BLaER1 treated with 17β-estradiol and CSF1 and Interleukin-3, amounts not matched to agents 10 nM and 100 nM (cell line): ENCODE measurements around the gene SPOP.

Source experiments
- H3K27ac ChIP-seq, 11 experiments: shearing (Covaris generic); formaldehyde crosslinking; 2 replicates each; pipeline ENCODE4 v1.8.1; 2022
- H3K27me3 ChIP-seq, 11 experiments: shearing (Covaris generic); formaldehyde crosslinking; 2 replicates each; pipeline ENCODE4 v1.8.1; 2022
- H3K36me3 ChIP-seq, 11 experiments: shearing (Covaris generic); formaldehyde crosslinking; 2 replicates each; pipeline ENCODE4 v1.8.1; 2022
- H3K4me1 ChIP-seq, 10 experiments: shearing (Covaris generic); formaldehyde crosslinking; 2 replicates each; pipeline ENCODE4 v1.8.1; 2022
- H3K4me2 ChIP-seq, 11 experiments: shearing (Covaris generic); formaldehyde crosslinking; 2 replicates each; pipeline ENCODE4 v1.8.1; 2022
- H3K4me3 ChIP-seq, 10 experiments: shearing (Covaris generic); formaldehyde crosslinking; 2 replicates each; pipeline ENCODE4 v1.8.1; 2022
- H3K9ac ChIP-seq, 11 experiments: shearing (Covaris generic); formaldehyde crosslinking; 2 replicates each; pipeline ENCODE4 v1.8.1; 2022
- H3K9me3 ChIP-seq, 11 experiments: shearing (Covaris generic); formaldehyde crosslinking; replicated peaks in 1 of 11; 2 replicates each; pipeline ENCODE4 v1.8.1; 2022
- H4K20me1 ChIP-seq, 11 experiments: shearing (Covaris generic); formaldehyde crosslinking; 2 replicates each; pipeline ENCODE4 v1.8.1; 2022
- Cebpa-rat ChIP-seq, 11 experiments: shearing (Covaris generic); IDR thresholded peaks; 2 replicates each; pipeline ENCODE4 v1.8.1; 2022

The SPOP gene

GRCh38 chr17:49637739-49638138 lies 40.2 kb downstream of the SPOP start:
- H3K9me3 ChIP-seq, result peaks cover 6 to 27% (median 17%) of the 10 kb centered on the region in 11 experiments; a peak in 21 of 22 replicates
- peaks cover 16 to 82% (median 33%) of the 10 kb centered on the region in 11 experiments; a peak in 16 of 22 replicates for H4K20me1 ChIP-seq
- H3K27me3 ChIP-seq, result no peaks in the 10 kb centered on the region
- no peak overlapping the region for H3K4me3 ChIP-seq
- H3K4me1 ChIP-seq, result peaks cover 0 to 38% (median 10%) of the 10 kb centered on the region in 10 experiments; a peak in 9 of 20 replicates
- H3K27ac ChIP-seq, result no peak overlapping the region
- no peak overlapping the region for H3K4me2 ChIP-seq
- no peak for TF ChIP-seq Cebpa-rat (IDR thresholded peaks at IDR 0.05)
- peaks cover 18 to 53% (median 27%) of the 10 kb centered on the region in 11 experiments for H3K36me3 ChIP-seq
- H3K9ac ChIP-seq, result no peak overlapping the region

GRCh38 chr17:49637050-49637449 lies 40.8 kb downstream of the SPOP start:
- no peak overlapping the region for H3K27ac ChIP-seq
- TF ChIP-seq Cebpa-rat (IDR thresholded peaks at IDR 0.05), result no peak
- peaks cover 18 to 48% (median 27%) of the 10 kb centered on the region in 11 experiments for H3K36me3 ChIP-seq
- H4K20me1 ChIP-seq, result peaks cover 16 to 82% (median 32%) of the 10 kb centered on the region in 11 experiments; a peak in 16 of 22 replicates
- H3K9ac ChIP-seq, result no peak overlapping the region
- H3K4me2 ChIP-seq, result no peak overlapping the region
- H3K4me1 ChIP-seq, result peaks cover 0 to 38% (median 10%) of the 10 kb centered on the region in 10 experiments; a peak in 9 of 20 replicates
- H3K27me3 ChIP-seq, result no peaks in the 10 kb centered on the region
- peaks cover 6 to 27% (median 17%) of the 10 kb centered on the region in 11 experiments; a peak in 21 of 22 replicates for H3K9me3 ChIP-seq
- no peak overlapping the region for H3K4me3 ChIP-seq

- Histone ChIP-seq H3K27ac (no peak overlapping the region), H3K4me2 (peak overlapping the region in 3 of 11 experiments; percentile 47 to 59 (median 56); a peak in 5 of 22 replicates), H3K9me3 (peaks cover 6 to 18% (median 16%) of the 10 kb centered on the region in 11 experiments; a peak in 21 of 22 replicates), H3K4me3 (no peak overlapping the region), H3K4me1 (peaks cover 0 to 38% (median 10%) of the 10 kb centered on the region in 10 experiments; a peak in 9 of 20 replicates), H3K27me3 (no peaks in the 10 kb centered on the region), H3K9ac (peak overlapping the region in 1 of 11 experiments; percentile 11; a peak in 1 of 22 replicates), H3K36me3 (peaks cover 14 to 31% (median 22%) of the 10 kb centered on the region in 11 experiments), H4K20me1 (peaks cover 20 to 89% (median 42%) of the 10 kb centered on the region in 11 experiments; a peak in 16 of 22 replicates)
- no peak for TF ChIP-seq Cebpa-rat (IDR thresholded peaks at IDR 0.05)
These were observed 42.8 kb downstream of the SPOP start for GRCh38 chr17:49635121-49635520.

- peak overlapping the region in 3 of 11 experiments; percentile 47 to 59 (median 56); a peak in 5 of 22 replicates for H3K4me2 ChIP-seq
- H3K9me3 ChIP-seq, result peaks cover under 1 to 11% (median 10%) of the 10 kb centered on the region in 11 experiments; a peak in 17 of 22 replicates
- no peak overlapping the region for H3K27ac ChIP-seq
- TF ChIP-seq Cebpa-rat (IDR thresholded peaks at IDR 0.05), result no peak
- peaks cover 0 to 38% (median 10%) of the 10 kb centered on the region in 10 experiments; a peak in 9 of 20 replicates for H3K4me1 ChIP-seq
- H4K20me1 ChIP-seq, result peaks cover 20 to 95% (median 45%) of the 10 kb centered on the region in 11 experiments; a peak in 16 of 22 replicates
- no peak overlapping the region for H3K4me3 ChIP-seq
- H3K36me3 ChIP-seq, result peaks cover 8 to 25% (median 16%) of the 10 kb centered on the region in 11 experiments; a peak in 20 of 22 replicates
- no peaks in the 10 kb centered on the region for H3K27me3 ChIP-seq
- H3K9ac ChIP-seq, result no peak overlapping the region
These were observed 43.4 kb downstream of the SPOP start for GRCh38 chr17:49634485-49634860.

- Histone ChIP-seq H3K27me3 (no peaks in the 10 kb centered on the region), H3K4me1 (peaks cover 0 to 38% (median 10%) of the 10 kb centered on the region in 10 experiments; a peak in 9 of 20 replicates), H3K4me2 (peak overlapping the region in 3 of 11 experiments; percentile 3 to 56 (median 47); a peak in 3 of 22 replicates), H3K36me3 (peaks cover 4 to 21% (median 10%) of the 10 kb centered on the region in 11 experiments; a peak in 19 of 22 replicates), H3K4me3 (no peak overlapping the region), H3K27ac (no peak overlapping the region), H3K9me3 (peaks cover 0 to 6% (median 4%) of the 10 kb centered on the region in 11 experiments; a peak in 14 of 22 replicates), H3K9ac (no peak overlapping the region), H4K20me1 (peaks cover 22 to 97% (median 47%) of the 10 kb centered on the region in 11 experiments; a peak in 18 of 22 replicates)
- no peak for TF ChIP-seq Cebpa-rat (IDR thresholded peaks at IDR 0.05)
These were observed 44.0 kb downstream of the SPOP start for GRCh38 chr17:49633762-49634484.

GRCh38 chr17:49633250-49633649 lies 44.6 kb downstream of the SPOP start:
- Histone ChIP-seq H3K4me3 (no peak overlapping the region), H3K4me1 (peaks cover 0 to 38% (median 10%) of the 10 kb centered on the region in 10 experiments; a peak in 9 of 20 replicates), H3K9ac (no peak overlapping the region), H4K20me1 (peaks cover 25 to 97% (median 54%) of the 10 kb centered on the region in 11 experiments; a peak in 18 of 22 replicates), H3K9me3 (no peaks in the 10 kb centered on the region), H3K36me3 (peaks cover 0 to 16% (median 6%) of the 10 kb centered on the region in 11 experiments; a peak in 9 of 22 replicates), H3K27me3 (no peaks in the 10 kb centered on the region), H3K27ac (no peak overlapping the region), H3K4me2 (0 out of 22 replicates have a peak overlapping the region, but pooled peaks of 2 of the 11 experiments have one; percentile 3 to 56)
- no peak for TF ChIP-seq Cebpa-rat (IDR thresholded peaks at IDR 0.05)

- H3K27me3 ChIP-seq, result no peaks in the 10 kb centered on the region
- H4K20me1 ChIP-seq, result peaks cover 20 to 97% (median 55%) of the 10 kb centered on the region in 11 experiments; a peak in 18 of 22 replicates
- TF ChIP-seq Cebpa-rat (IDR thresholded peaks at IDR 0.05), result no peak
- peaks cover 0 to 19% (median 5%) of the 10 kb centered on the region in 11 experiments; a peak in 9 of 22 replicates for H3K36me3 ChIP-seq
- H3K4me3 ChIP-seq, result no peak overlapping the region
- peaks cover 0 to 35% (median 10%) of the 10 kb centered on the region in 10 experiments; a peak in 9 of 20 replicates for H3K4me1 ChIP-seq
- H3K4me2 ChIP-seq, result no peak overlapping the region
- no peak overlapping the region for H3K27ac ChIP-seq
- no peaks in the 10 kb centered on the region for H3K9me3 ChIP-seq
- no peak overlapping the region for H3K9ac ChIP-seq
These were observed 45.7 kb downstream of the SPOP start for GRCh38 chr17:49632201-49632600.

- no peak overlapping the region for H3K9ac ChIP-seq
- no peaks in the 10 kb centered on the region for H3K27me3 ChIP-seq
- H3K9me3 ChIP-seq, result no peaks in the 10 kb centered on the region
- no peak overlapping the region for H3K4me2 ChIP-seq
- peaks cover 19 to 97% (median 51%) of the 10 kb centered on the region in 11 experiments; a peak in 18 of 22 replicates for H4K20me1 ChIP-seq
- peaks cover 0 to 31% (median 10%) of the 10 kb centered on the region in 10 experiments; a peak in 9 of 20 replicates for H3K4me1 ChIP-seq
- H3K27ac ChIP-seq, result no peak overlapping the region
- peaks cover 0 to 20% (median 4%) of the 10 kb centered on the region in 11 experiments; a peak in 10 of 22 replicates for H3K36me3 ChIP-seq
- TF ChIP-seq Cebpa-rat (IDR thresholded peaks at IDR 0.05), result no peak
- H3K4me3 ChIP-seq, result no peak overlapping the region
These were observed 46.4 kb downstream of the SPOP start for GRCh38 chr17:49631496-49631895.
